ENCODE measurements around the gene RASSF3. TPM values are rescaled to one million over a fixed set of nuclear protein-coding genes. Genes with fewer than 3 reads are reported as not detected.
A peak's percentile ranks its signal among the peaks of the same experiment; 100 is the strongest.

Gene RASSF3
- total RNA-seq, 2 experiments from 2014 or later: 40.4 to 41.6 TPM

DNA sequence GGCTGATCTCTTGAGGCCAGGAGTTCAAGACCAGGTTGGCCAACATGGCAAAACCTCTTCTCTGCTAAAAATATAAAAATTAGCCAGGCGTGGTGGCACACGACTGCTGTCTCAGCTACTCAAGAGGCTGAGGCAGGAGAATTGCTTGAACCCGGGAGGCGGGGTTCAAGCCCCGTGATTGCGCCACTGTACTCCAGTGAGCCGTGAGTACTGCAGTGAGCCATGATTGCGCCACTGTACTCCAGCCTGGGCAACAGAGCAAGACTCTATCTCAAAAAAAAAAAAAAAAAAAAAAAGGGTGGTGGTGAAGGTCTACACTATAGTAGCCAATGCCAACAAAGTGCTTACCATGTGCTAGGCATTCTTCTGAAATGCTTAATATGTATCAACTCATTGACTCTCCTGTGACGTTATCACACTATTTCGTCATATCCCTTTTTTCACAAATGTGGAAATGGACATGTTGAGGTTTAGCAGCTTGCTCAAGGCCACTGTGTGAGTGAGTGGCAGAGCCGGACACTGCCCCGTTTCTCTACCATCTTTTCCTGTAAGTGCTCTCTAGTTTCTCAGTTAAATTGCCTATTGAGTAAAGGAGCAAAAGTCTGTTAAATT lies 89.3 kb downstream of the RASSF3 start:
- Mint-ChIP-seq H3K4me1 (ENCODE audit: low read depth) (peaks cover 62% of the 10 kb centered on the region), H3K27ac (peak overlapping the region; percentile 77), H3K36me3 (ENCODE audit: low read depth) (peaks cover 25% of the 10 kb centered on the region), H3K4me3 (no peak overlapping the region), H3K27me3 (no peaks in the 10 kb centered on the region), H3K9me3 (no peaks in the 10 kb centered on the region)
- TF ChIP-seq, protein P1, sequence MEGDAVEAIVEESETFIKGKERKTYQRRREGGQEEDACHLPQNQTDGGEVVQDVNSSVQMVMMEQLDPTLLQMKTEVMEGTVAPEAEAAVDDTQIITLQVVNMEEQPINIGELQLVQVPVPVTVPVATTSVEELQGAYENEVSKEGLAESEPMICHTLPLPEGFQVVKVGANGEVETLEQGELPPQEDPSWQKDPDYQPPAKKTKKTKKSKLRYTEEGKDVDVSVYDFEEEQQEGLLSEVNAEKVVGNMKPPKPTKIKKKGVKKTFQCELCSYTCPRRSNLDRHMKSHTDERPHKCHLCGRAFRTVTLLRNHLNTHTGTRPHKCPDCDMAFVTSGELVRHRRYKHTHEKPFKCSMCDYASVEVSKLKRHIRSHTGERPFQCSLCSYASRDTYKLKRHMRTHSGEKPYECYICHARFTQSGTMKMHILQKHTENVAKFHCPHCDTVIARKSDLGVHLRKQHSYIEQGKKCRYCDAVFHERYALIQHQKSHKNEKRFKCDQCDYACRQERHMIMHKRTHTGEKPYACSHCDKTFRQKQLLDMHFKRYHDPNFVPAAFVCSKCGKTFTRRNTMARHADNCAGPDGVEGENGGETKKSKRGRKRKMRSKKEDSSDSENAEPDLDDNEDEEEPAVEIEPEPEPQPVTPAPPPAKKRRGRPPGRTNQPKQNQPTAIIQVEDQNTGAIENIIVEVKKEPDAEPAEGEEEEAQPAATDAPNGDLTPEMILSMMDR (IDR thresholded peaks at IDR 0.05): no peak
- CTCF ChIA-PET: interaction anchor here (1.4 to 2.9 kb wide), 3 partner anchors 10 to 151 kb away, joined by 3 to 22 read pairs (median 4); no protein-coding TSS in a partner anchor
- ATAC-seq (no peak), DNase-seq (no peak)
- intact Hi-C loops (cut with micrococcal nuclease): no loop called here
- POLR2A ChIA-PET: interaction anchor here (0.8 kb wide), 1 partner anchor 134 kb away, joined by 4 read pairs; no protein-coding TSS in a partner anchor

DNA sequence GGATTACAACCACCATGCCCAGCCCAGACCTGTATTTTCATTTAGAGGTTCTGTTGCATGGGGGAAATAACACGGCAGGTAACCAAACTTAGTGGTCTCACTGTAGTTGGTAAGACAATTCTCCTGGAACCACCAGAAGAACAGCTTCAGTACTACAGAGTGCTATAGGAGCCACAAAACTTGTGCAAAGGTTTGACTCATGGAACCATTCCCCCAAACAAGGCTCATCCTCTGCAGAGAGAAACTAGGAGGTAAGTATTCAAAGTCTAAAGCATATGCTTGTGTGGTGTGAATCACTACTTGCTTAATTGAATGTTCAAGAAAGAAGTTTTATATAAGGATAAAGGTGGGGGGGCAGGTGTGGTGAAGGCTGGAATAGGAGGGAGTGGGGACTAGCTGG lies 90.2 kb downstream of the RASSF3 start:
- ChIA-PET POLR2A (interaction anchor here (0.8 to 1.2 kb wide), 4 partner anchors 9 to 151 kb away, joined by 3 to 4 read pairs (median 4); no protein-coding TSS in a partner anchor), CTCF (interaction anchor here (1.1 to 2.9 kb wide), 4 partner anchors 9 to 151 kb away, joined by 4 to 22 read pairs (median 7); no protein-coding TSS in a partner anchor)
- TF ChIP-seq, protein P1 (IDR thresholded peaks at IDR 0.05): no peak
- no peaks in the 10 kb centered on the region for H3K9me3 Mint-ChIP-seq
- peaks cover 20% of the 10 kb centered on the region for H3K36me3 Mint-ChIP-seq (ENCODE audit: low read depth)
- peak overlapping the region; percentile 0 for H3K4me3 Mint-ChIP-seq
- ATAC-seq: peak; percentile 70
- DNase-seq: no peak
- intact Hi-C loops (cut with micrococcal nuclease): no loop called here
- no peaks in the 10 kb centered on the region for H3K27me3 Mint-ChIP-seq
- H3K27ac Mint-ChIP-seq: peak overlapping the region; percentile 77
- peaks cover 53% of the 10 kb centered on the region for H3K4me1 Mint-ChIP-seq (ENCODE audit: low read depth)

DNA sequence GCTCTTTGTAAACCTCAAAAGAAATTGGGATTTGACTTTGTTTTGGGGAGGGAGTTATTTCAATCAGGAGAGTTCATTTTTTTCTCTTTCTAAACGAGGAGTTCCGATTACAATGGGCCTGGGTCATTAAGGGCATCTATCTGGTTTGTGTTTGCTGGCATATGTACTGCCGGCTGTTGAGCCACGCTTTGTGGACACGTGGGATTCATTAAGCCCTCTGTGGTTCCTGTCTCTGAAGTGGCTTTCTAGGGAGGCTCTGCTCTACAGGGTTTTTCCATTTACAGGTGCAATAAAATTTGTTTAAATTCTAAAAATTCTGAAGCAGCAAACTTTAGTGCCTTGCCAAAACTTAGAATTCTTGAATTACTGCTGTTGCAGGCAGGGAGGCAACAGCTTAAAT lies 91.0 kb downstream of the RASSF3 start:
- TF ChIP-seq, protein P1 (IDR thresholded peaks at IDR 0.05): no peak
- intact Hi-C loops (cut with micrococcal nuclease): no loop called here
- ATAC-seq: no peak
- Mint-ChIP-seq H3K9me3 (no peaks in the 10 kb centered on the region), H3K4me1 (ENCODE audit: low read depth) (peaks cover 45% of the 10 kb centered on the region), H3K4me3 (no peak overlapping the region), H3K27me3 (no peaks in the 10 kb centered on the region), H3K36me3 (ENCODE audit: low read depth) (peaks cover 20% of the 10 kb centered on the region), H3K27ac (peak overlapping the region; percentile 77)
- POLR2A ChIA-PET: interaction anchor here (1.2 kb wide), 3 partner anchors 10 to 152 kb away, joined by 3 to 4 read pairs (median 3); no protein-coding TSS in a partner anchor
- peak; percentile 28 for DNase-seq
- CTCF ChIA-PET: interaction anchor here (1.1 to 2.9 kb wide), 4 partner anchors 9 to 152 kb away, joined by 4 to 22 read pairs (median 7); no protein-coding TSS in a partner anchor

DNA sequence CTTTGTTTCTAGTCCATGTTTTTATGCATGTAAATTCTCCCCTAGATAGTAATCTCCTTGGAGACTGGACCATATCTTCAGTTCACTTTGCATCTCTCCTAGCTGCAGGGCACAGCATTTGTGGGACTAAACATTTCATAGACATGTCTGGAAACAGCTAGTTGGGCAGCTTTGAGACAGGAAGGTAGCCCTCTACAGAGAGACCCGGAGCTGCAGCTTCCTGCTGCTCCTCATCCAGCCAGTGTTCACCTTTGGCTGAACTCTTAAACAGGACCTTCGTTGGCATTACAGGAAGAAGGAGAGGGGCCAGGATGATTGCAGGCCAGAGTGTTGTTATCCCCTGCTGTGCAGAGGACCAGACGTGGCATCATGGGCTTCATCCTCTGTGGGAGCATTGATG lies 96.0 kb downstream of the RASSF3 start:
- no peaks in the 10 kb centered on the region for H3K9me3 Mint-ChIP-seq
- H3K4me1 Mint-ChIP-seq (ENCODE audit: low read depth): peaks cover 11% of the 10 kb centered on the region
- intact Hi-C loops (cut with micrococcal nuclease): no loop called here
- CTCF ChIA-PET: interaction anchor here (0.8 to 2.4 kb wide), 5 partner anchors 8 to 158 kb away, joined by 3 to 14 read pairs (median 3); no protein-coding TSS in a partner anchor
- POLR2A ChIA-PET: interaction anchor here (1.3 kb wide), 1 partner anchor 8 kb away, joined by 4 read pairs; no protein-coding TSS in a partner anchor
- H3K4me3 Mint-ChIP-seq: no peak overlapping the region
- no peak for DNase-seq
- H3K36me3 Mint-ChIP-seq (ENCODE audit: low read depth): peaks cover 3% of the 10 kb centered on the region
- no peaks in the 10 kb centered on the region for H3K27me3 Mint-ChIP-seq
- H3K27ac Mint-ChIP-seq: no peak overlapping the region
- TF ChIP-seq, protein P1 (IDR thresholded peaks at IDR 0.05): no peak
- no peak for ATAC-seq

DNA sequence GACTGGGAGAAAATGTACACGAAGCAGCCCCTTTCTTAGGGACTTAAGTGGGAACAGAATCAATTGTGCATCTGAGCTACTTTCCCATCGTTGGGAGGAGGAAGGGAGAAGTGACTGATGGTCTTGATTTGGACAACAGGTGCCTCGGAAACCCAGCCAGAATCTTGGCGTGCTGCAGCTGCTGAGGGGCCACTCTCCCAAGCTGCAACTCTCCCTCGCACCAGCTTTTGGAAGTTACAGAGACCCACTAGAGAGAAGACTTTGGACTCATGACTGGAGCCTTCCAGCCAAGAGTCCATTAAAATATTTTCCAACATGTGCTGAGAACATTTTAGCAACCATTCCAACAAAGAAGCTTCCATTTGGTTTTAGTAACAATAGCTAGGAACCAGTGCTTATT lies 96.6 kb downstream of the RASSF3 start:
- ATAC-seq: no peak
- CTCF ChIA-PET: interaction anchor here (0.8 to 2.4 kb wide), 5 partner anchors 9 to 159 kb away, joined by 3 to 14 read pairs (median 3); no protein-coding TSS in a partner anchor
- DNase-seq: no peak
- Mint-ChIP-seq H3K4me1 (ENCODE audit: low read depth) (peaks cover 7% of the 10 kb centered on the region), H3K27me3 (no peaks in the 10 kb centered on the region), H3K27ac (no peak overlapping the region), H3K36me3 (ENCODE audit: low read depth) (peaks cover 3% of the 10 kb centered on the region), H3K9me3 (no peaks in the 10 kb centered on the region), H3K4me3 (no peak overlapping the region)
- TF ChIP-seq, protein P1 (IDR thresholded peaks at IDR 0.05): no peak
- intact Hi-C loops (cut with micrococcal nuclease): no loop called here
- POLR2A ChIA-PET: interaction anchor here (1.3 kb wide), 1 partner anchor 9 kb away, joined by 4 read pairs; no protein-coding TSS in a partner anchor
